Thyroid gland (tissue), 4 donors: ENCODE data around the gene SDS.

Experiments used
- POLR2A ChIP-seq, 2 donors: fragments of 450-650 bp; IDR thresholded peaks; one replicate each; pipeline ENCODE4 v1.6.1; 2017; ENCODE audit warnings: antibody characterized with exemption in 2 of 2, mild to moderate bottlenecking in 2 of 2, moderate library complexity in 1 of 2
- TF ChIP-seq, protein P1 (sequence below), 6 experiments: fragments of 200-600 bp in 3 of 6; fragments of 450-650 bp in 3 of 6; sonication (generic) in 3 of 6; IDR thresholded peaks; one replicate each; pipeline ENCODE4 v1.5.1; 2016 to 2019; ENCODE audit warnings: antibody characterized with exemption in 6 of 6, mild to moderate bottlenecking in 2 of 6, inconsistent platforms in 1 of 6, moderate library complexity in 1 of 6

DNA sequence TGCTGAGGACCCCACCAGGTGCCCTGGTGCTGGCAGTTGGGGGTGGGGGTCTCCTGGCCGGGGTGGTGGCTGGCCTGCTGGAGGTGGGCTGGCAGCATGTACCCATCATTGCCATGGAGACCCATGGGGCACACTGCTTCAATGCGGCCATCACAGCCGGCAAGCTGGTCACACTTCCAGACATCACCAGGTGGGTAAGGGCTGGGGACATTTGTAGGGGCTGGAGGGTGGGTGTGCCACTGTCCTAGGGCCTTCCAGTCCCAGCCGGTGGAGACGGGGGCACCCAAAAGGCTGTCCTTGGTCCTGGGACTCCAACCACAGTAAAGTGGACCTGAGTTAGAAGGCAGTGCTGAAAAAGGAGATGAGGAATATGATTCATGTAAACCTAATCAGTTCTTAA, 31.7 kb upstream of the SDS start:
- TF ChIP-seq, protein P1, sequence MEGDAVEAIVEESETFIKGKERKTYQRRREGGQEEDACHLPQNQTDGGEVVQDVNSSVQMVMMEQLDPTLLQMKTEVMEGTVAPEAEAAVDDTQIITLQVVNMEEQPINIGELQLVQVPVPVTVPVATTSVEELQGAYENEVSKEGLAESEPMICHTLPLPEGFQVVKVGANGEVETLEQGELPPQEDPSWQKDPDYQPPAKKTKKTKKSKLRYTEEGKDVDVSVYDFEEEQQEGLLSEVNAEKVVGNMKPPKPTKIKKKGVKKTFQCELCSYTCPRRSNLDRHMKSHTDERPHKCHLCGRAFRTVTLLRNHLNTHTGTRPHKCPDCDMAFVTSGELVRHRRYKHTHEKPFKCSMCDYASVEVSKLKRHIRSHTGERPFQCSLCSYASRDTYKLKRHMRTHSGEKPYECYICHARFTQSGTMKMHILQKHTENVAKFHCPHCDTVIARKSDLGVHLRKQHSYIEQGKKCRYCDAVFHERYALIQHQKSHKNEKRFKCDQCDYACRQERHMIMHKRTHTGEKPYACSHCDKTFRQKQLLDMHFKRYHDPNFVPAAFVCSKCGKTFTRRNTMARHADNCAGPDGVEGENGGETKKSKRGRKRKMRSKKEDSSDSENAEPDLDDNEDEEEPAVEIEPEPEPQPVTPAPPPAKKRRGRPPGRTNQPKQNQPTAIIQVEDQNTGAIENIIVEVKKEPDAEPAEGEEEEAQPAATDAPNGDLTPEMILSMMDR (IDR thresholded peaks at IDR 0.05) = no peak
- no peak for TF ChIP-seq POLR2A (IDR thresholded peaks at IDR 0.05)
